GM21367 (cell line): ENCODE measurements around the gene FBXW11.

ENCODE experiments used
- ATAC-seq: cut with Tn5 transposase; IDR thresholded peaks from one replicate; pipeline ENCODE4 v1.9.1; 2021; ENCODE audit not compliant: unreplicated experiment

The FBXW11 gene

DNA sequence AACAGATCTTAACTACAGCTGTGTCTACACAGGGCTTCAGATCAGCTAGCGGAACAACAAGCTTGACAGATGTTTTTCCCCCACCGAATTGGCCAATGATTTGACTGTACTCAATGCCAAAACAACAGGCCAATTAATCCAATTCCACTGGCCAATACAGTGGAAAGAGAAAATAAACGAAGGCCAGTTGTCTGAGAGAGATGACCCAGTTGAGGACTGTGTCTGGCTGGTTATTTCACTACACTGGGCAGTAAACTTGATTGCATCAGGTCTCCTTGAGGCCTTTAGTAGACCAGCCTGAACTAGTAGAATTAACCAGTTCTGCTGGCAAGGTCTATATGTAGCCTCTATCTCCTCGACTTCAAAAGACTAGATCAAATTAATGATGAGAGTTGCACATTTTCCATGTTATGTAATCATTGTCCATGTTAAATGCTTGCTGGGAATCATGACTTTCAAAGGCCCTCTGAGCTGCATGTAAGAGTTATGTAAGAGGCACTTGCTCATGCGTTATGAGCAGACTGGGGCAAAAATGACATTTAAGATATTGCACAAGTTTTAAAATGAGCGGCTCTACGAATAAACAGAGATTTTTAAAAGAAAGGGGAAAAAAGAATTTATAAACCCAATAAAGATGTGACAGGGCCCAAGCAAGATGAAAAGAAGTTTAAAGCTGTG lies 192.5 kb downstream of the FBXW11 start:
- ATAC-seq, result no peak

DNA sequence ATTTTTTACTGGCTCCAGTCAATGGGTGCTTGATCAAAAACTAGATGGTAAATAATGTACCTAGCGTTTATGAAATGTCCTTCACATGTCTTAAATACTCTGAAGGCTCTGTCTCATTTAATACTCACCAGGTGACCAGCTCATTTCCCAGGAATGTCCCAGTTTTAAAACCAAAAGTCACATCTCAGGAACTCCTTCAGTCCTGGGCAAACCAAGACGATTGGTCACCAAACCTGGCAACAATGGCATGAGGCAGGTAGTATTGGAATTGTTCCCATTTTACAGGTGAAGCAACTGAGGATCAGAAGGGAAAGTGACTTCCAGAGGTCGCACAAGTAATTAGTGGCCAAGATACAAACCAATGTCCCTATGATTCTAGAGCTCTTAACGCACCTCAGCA lies 193.2 kb downstream of the FBXW11 start:
- ATAC-seq, result no peak
